ENCODE results near the gene ALDH8A1. TPM values are rescaled to one million over a fixed set of nuclear protein-coding genes. Genes with fewer than 3 reads are reported as not detected.

ALDH8A1 gene
- total RNA-seq, 2 donors from 2014 or later, result 0.53 to 0.64 TPM

GRCh38 chr6:134882426-134883038 is 67.4 kb downstream of the ALDH8A1 start:
- DNase-seq, result peak; percentile 41
- peak; percentile 97 for TF ChIP-seq CTCF (IDR thresholded peaks at IDR 0.05)
- Histone ChIP-seq H3K4me3 (no peak overlapping the region), H3K36me3 (no peaks in the 10 kb centered on the region), H3K9me3 (no peaks in the 10 kb centered on the region), H3K27ac (no peak overlapping the region), H3K27me3 (no peaks in the 10 kb centered on the region), H3K4me1 (no peaks in the 10 kb centered on the region), H3K9ac (ENCODE audit: low read depth in 2 of 2, low read length in 2 of 2) (no peak overlapping the region)
- intact Hi-C loops (cut with DNase I), result loop anchor here (5.0 to 10.0 kb wide), 3 partner anchors 238 to 725 kb away; no protein-coding TSS in a partner anchor

- DNase-seq, result no peak
- no peaks in the 10 kb centered on the region for H3K27me3 ChIP-seq
- H3K4me3 ChIP-seq, result no peak overlapping the region
- intact Hi-C loops (cut with DNase I), result loop anchor here (5.0 to 10.0 kb wide), 3 partner anchors 236 to 723 kb away; no protein-coding TSS in a partner anchor
- no peak for TF ChIP-seq CTCF (IDR thresholded peaks at IDR 0.05)
- H3K27ac ChIP-seq, result no peak overlapping the region
- H3K36me3 ChIP-seq, result no peaks in the 10 kb centered on the region
- H3K4me1 ChIP-seq, result no peaks in the 10 kb centered on the region
- no peak overlapping the region for H3K9ac ChIP-seq (ENCODE audit: low read depth in 2 of 2, low read length in 2 of 2)
- H3K9me3 ChIP-seq, result no peaks in the 10 kb centered on the region
These were observed 69.3 kb downstream of the ALDH8A1 start for GRCh38 chr6:134880487-134881190.

GRCh38 chr6:134878136-134878535 is 71.8 kb downstream of the ALDH8A1 start:
- no peak overlapping the region for H3K9ac ChIP-seq (ENCODE audit: low read depth in 2 of 2, low read length in 2 of 2)
- no peak for DNase-seq
- no peak for TF ChIP-seq CTCF (IDR thresholded peaks at IDR 0.05)
- intact Hi-C loops (cut with DNase I), result loop anchor here (5.0 kb wide), 1 partner anchor 51 kb away; no protein-coding TSS in a partner anchor
- no peaks in the 10 kb centered on the region for H3K4me1 ChIP-seq
- H3K4me3 ChIP-seq, result no peak overlapping the region
- no peaks in the 10 kb centered on the region for H3K36me3 ChIP-seq
- no peak overlapping the region for H3K27ac ChIP-seq
- no peaks in the 10 kb centered on the region for H3K9me3 ChIP-seq
- no peaks in the 10 kb centered on the region for H3K27me3 ChIP-seq

GRCh38 chr6:134875367-134875766 is 74.5 kb downstream of the ALDH8A1 start:
- Histone ChIP-seq H3K27ac (no peak overlapping the region), H3K36me3 (no peaks in the 10 kb centered on the region), H3K9ac (ENCODE audit: low read depth in 2 of 2, low read length in 2 of 2) (no peak overlapping the region), H3K9me3 (no peaks in the 10 kb centered on the region), H3K4me1 (no peaks in the 10 kb centered on the region), H3K4me3 (no peak overlapping the region), H3K27me3 (no peaks in the 10 kb centered on the region)
- intact Hi-C loops (cut with DNase I), result loop anchor here (5.0 kb wide), 1 partner anchor 48 kb away; no protein-coding TSS in a partner anchor
- no peak for DNase-seq
- TF ChIP-seq CTCF (IDR thresholded peaks at IDR 0.05), result no peak

- no peaks in the 10 kb centered on the region for H3K36me3 ChIP-seq
- no peaks in the 10 kb centered on the region for H3K4me1 ChIP-seq
- no peak overlapping the region for H3K9ac ChIP-seq (ENCODE audit: low read depth in 2 of 2, low read length in 2 of 2)
- no peaks in the 10 kb centered on the region for H3K9me3 ChIP-seq
- H3K27me3 ChIP-seq, result no peaks in the 10 kb centered on the region
- no peak overlapping the region for H3K4me3 ChIP-seq
- intact Hi-C loops (cut with DNase I), result no loop called here
- TF ChIP-seq CTCF (IDR thresholded peaks at IDR 0.05), result no peak
- H3K27ac ChIP-seq, result no peak overlapping the region
- no peak for DNase-seq
These were observed 76.2 kb downstream of the ALDH8A1 start for GRCh38 chr6:134873500-134874388.

All from colonic mucosa (tissue), 4 donors.